ENCODE results near the gene COL23A1.

Gene COL23A1

GRCh38 chr5:178531786-178532185, 58.4 kb downstream of the COL23A1 start:
- no peak for DNase-seq (ENCODE audit: low read depth)

GRCh38 chr5:178530526-178530925, 59.7 kb downstream of the COL23A1 start:
- DNase-seq (ENCODE audit: low read depth) = no peak

GRCh38 chr5:178529080-178529479, 61.1 kb downstream of the COL23A1 start:
- DNase-seq (ENCODE audit: low read depth) = no peak

- DNase-seq (ENCODE audit: low read depth) = no peak
Measured at GRCh38 chr5:178527458-178528307, 62.5 kb downstream of the COL23A1 start.

GRCh38 chr5:178526773-178527457, 63.3 kb downstream of the COL23A1 start:
- DNase-seq (ENCODE audit: low read depth) = no peak

GRCh38 chr5:178525906-178526732, 64.1 kb downstream of the COL23A1 start:
- no peak for DNase-seq (ENCODE audit: low read depth)

GRCh38 chr5:178524093-178524882, 65.9 kb downstream of the COL23A1 start:
- no peak for DNase-seq (ENCODE audit: low read depth)

GRCh38 chr5:178522361-178522760, 67.8 kb downstream of the COL23A1 start:
- no peak for DNase-seq (ENCODE audit: low read depth)

GRCh38 chr5:178520851-178521250, 69.3 kb downstream of the COL23A1 start:
- DNase-seq (ENCODE audit: low read depth) = no peak

- no peak for DNase-seq (ENCODE audit: low read depth)
Measured at GRCh38 chr5:178519804-178520203, 70.4 kb downstream of the COL23A1 start.

- DNase-seq (ENCODE audit: low read depth) = no peak
Measured at GRCh38 chr5:178519155-178519554, 71.0 kb downstream of the COL23A1 start.

GRCh38 chr5:178516504-178517235, 73.5 kb downstream of the COL23A1 start:
- no peak for DNase-seq (ENCODE audit: low read depth)

- no peak for DNase-seq (ENCODE audit: low read depth)
Measured at GRCh38 chr5:178515776-178516503, 74.3 kb downstream of the COL23A1 start.

- DNase-seq (ENCODE audit: low read depth) = no peak
Measured at GRCh38 chr5:178514851-178515418, 75.3 kb downstream of the COL23A1 start.

GRCh38 chr5:178511172-178511571, 79.0 kb downstream of the COL23A1 start:
- no peak for DNase-seq (ENCODE audit: low read depth)

- DNase-seq (ENCODE audit: low read depth) = no peak
Measured at GRCh38 chr5:178509491-178510057, 80.6 kb downstream of the COL23A1 start.

- no peak for DNase-seq (ENCODE audit: low read depth)
Measured at GRCh38 chr5:178507151-178507932, 82.9 kb downstream of the COL23A1 start.

- DNase-seq (ENCODE audit: low read depth) = no peak
Measured at GRCh38 chr5:178505639-178506407, 84.4 kb downstream of the COL23A1 start.

Data from activated T-helper 9 cell treated with anti-CD3 and anti-CD28 coated beads, Interleukin-2, amount 50 U/mL, for 16 hours (primary cell).